GM18511 (cell line): ENCODE results near the gene SCAP.
"Not testable (repeated sequence)": the region's sequence is repeated elsewhere in the genome, so short reads cannot be mapped to it uniquely, and the experiment has no call there.

Source experiments
- ATAC-seq: cut with Tn5 transposase; IDR thresholded peaks from one replicate; pipeline ENCODE4 v1.9.1; 2021; ENCODE audit warnings: mild to moderate bottlenecking, moderate library complexity; ENCODE audit not compliant: unreplicated experiment

Gene SCAP

GRCh38 chr3:47475570-47476329 is at the start of gene SCAP:
SCAP (minus strand) TSS chr3:47475941; CDS start chr3:47442993, 32,948 bp downstream.
- ATAC-seq: peak; percentile 92

GRCh38 chr3:47523310-47524073 is 47.8 kb upstream of the SCAP start:
- no peak for ATAC-seq

- no peak for ATAC-seq
Observed at GRCh38 chr3:47522082-47522987, 46.6 kb upstream of the SCAP start.

GRCh38 chr3:47520756-47521155 is 45.0 kb upstream of the SCAP start:
- ATAC-seq: no peak

GRCh38 chr3:47517937-47518336 is 42.2 kb upstream of the SCAP start:
- no peak for ATAC-seq

GRCh38 chr3:47515864-47516319 is 40.2 kb upstream of the SCAP start:
- ATAC-seq: no peak

GRCh38 chr3:47515100-47515499 is 39.4 kb upstream of the SCAP start:
- no peak for ATAC-seq

- peak; percentile 95 for ATAC-seq
Observed at GRCh38 chr3:47513125-47513929, 37.6 kb upstream of the SCAP start, which contains the start of gene ELP6. ELP6 (minus strand) TSS chr3:47513712; CDS start chr3:47513590, 122 bp downstream.

GRCh38 chr3:47512416-47513124 is 36.8 kb upstream of the SCAP start:
- peak; percentile 25 for ATAC-seq

- ATAC-seq: not testable (repeated sequence)
Observed at GRCh38 chr3:47505267-47505666, 29.5 kb upstream of the SCAP start.

- no peak for ATAC-seq
Observed at GRCh38 chr3:47504113-47504512, 28.4 kb upstream of the SCAP start.

GRCh38 chr3:47503033-47503432 is 27.3 kb upstream of the SCAP start:
- no peak for ATAC-seq

GRCh38 chr3:47496892-47497291 is 21.2 kb upstream of the SCAP start:
- ATAC-seq: no peak

- no peak for ATAC-seq
Observed at GRCh38 chr3:47495886-47496285, 20.1 kb upstream of the SCAP start.

GRCh38 chr3:47495111-47495510 is 19.4 kb upstream of the SCAP start:
- ATAC-seq: no peak

- ATAC-seq: no peak
Observed at GRCh38 chr3:47491777-47492176, 16.0 kb upstream of the SCAP start.

- ATAC-seq: no peak
Observed at GRCh38 chr3:47491186-47491585, 15.4 kb upstream of the SCAP start.

GRCh38 chr3:47487265-47487664 is 11.5 kb upstream of the SCAP start:
- no peak for ATAC-seq

- ATAC-seq: no peak
Observed at GRCh38 chr3:47485812-47486211, 10.1 kb upstream of the SCAP start.

- ATAC-seq: no peak
Observed at GRCh38 chr3:47482366-47482765, 6.6 kb upstream of the SCAP start.
